Neural cell (in vitro differentiated cells): ENCODE results near the gene SDC1. TPM values are rescaled to one million over a fixed set of nuclear protein-coding genes. Genes with fewer than 3 reads are reported as not detected.

Source experiments
- H2AFZ ChIP-seq: fragments of 200-600, 300-800 bp; sonication (generic), shearing (Covaris generic); 2 replicates; pipeline ENCODE4 v1.6.0; 2014; ENCODE audit warnings: low read depth, mild to moderate bottlenecking, antibody characterized with exemption, low read length, moderate library complexity
- H3F3A ChIP-seq: fragments of 200-600 bp; shearing (Covaris generic); 2 replicates; pipeline ENCODE4 v1.6.1; 2016; ENCODE audit warnings: mild to moderate bottlenecking, moderate library complexity, mixed read lengths, antibody characterized with exemption, low read length; ENCODE audit not compliant: insufficient read depth, poor library complexity, severe bottlenecking
- H3K27ac ChIP-seq: fragments of 200-600, 300-800 bp; sonication (generic), shearing (Covaris generic); 2 replicates; pipeline ENCODE4 v1.5.1; 2014; ENCODE audit warnings: mild to moderate bottlenecking, low read length, moderate library complexity
- H3K27me3 ChIP-seq: fragments of 300-800, 200-600 bp; sonication (generic), shearing (Covaris generic); 2 replicates; pipeline ENCODE4 v1.6.0; 2014; ENCODE audit warnings: mild to moderate bottlenecking, low read depth, low read length, moderate library complexity; ENCODE audit not compliant: insufficient read depth
- H3K36me3 ChIP-seq: fragments of 300-800, 200-600 bp; sonication (generic), shearing (Covaris generic); 2 replicates; pipeline ENCODE4 v1.5.1; 2014; ENCODE audit warnings: mild to moderate bottlenecking, antibody characterized with exemption, low read length, moderate library complexity; ENCODE audit not compliant: insufficient read depth
- H3K4me2 ChIP-seq: fragments of 300-800, 200-600 bp; sonication (generic), shearing (Covaris generic); 2 replicates; pipeline ENCODE4 v1.6.0; 2014; ENCODE audit warnings: mild to moderate bottlenecking, low read length
- H3K4me3 ChIP-seq: fragments of 300-800, 200-600 bp; sonication (generic), shearing (Covaris generic); 2 replicates; pipeline ENCODE4 v1.5.1; 2014; ENCODE audit warnings: mild to moderate bottlenecking, low read length, moderate library complexity
- H3K79me2 ChIP-seq: fragments of 200-600 bp; shearing (Covaris generic); replicated peaks from 2 replicates; pipeline ENCODE4 v1.6.0; 2014; ENCODE audit warnings: mild to moderate bottlenecking, low read length, moderate library complexity; ENCODE audit not compliant: insufficient read depth
- H3K9ac ChIP-seq: fragments of 300-800, 200-600 bp; sonication (generic), shearing (Covaris generic); 2 replicates; pipeline ENCODE4 v1.6.1; 2016; ENCODE audit warnings: mild to moderate bottlenecking, low read length, mixed read lengths
- H3K9me2 ChIP-seq: fragments of 200-600 bp; shearing (Covaris generic); 2 replicates; pipeline ENCODE4 v1.6.1; 2016; ENCODE audit warnings: mild to moderate bottlenecking, low read length, mixed read lengths; ENCODE audit not compliant: insufficient read depth
- H3K9me3 ChIP-seq: fragments of 200-600, 300-800 bp; sonication (generic), shearing (Covaris generic); 2 replicates; pipeline ENCODE4 v1.6.1; 2016; ENCODE audit warnings: mild to moderate bottlenecking, mixed run types, low read length, moderate library complexity, mixed read lengths
- H4K20me1 ChIP-seq: fragments of 200-600 bp; shearing (Covaris generic); 2 replicates; pipeline ENCODE4 v1.6.1; 2016; ENCODE audit warnings: mild to moderate bottlenecking, mixed run types; ENCODE audit not compliant: insufficient read depth
- CTCF ChIP-seq: fragments of 450-650 bp; IDR thresholded peaks from 2 replicates; pipeline ENCODE4 v1.5.1; 2014; ENCODE audit warnings: antibody characterized with exemption, mild to moderate bottlenecking, moderate library complexity; ENCODE audit not compliant: poor library complexity, severe bottlenecking
- EP300 ChIP-seq: fragments of 450-650 bp; conservative IDR thresholded peaks from 2 replicates; pipeline ENCODE4 v1.6.1; 2014; ENCODE audit warnings: antibody characterized with exemption, mild to moderate bottlenecking, moderate library complexity; ENCODE audit not compliant: poor library complexity, severe bottlenecking
- EZH2 ChIP-seq: fragments of 200-600, 300-800 bp; shearing (Covaris generic), sonication (generic); IDR thresholded peaks from 2 replicates; pipeline ENCODE4 v1.6.1; 2014; ENCODE audit warnings: antibody characterized with exemption, low read length, borderline replicate concordance, mild to moderate bottlenecking; ENCODE audit not compliant: insufficient read depth, poor library complexity, severe bottlenecking
- MXI1 ChIP-seq: fragments of 450-650 bp; conservative IDR thresholded peaks from 2 replicates; pipeline ENCODE4 v1.6.1; 2014; ENCODE audit warnings: antibody characterized with exemption, mild to moderate bottlenecking; ENCODE audit not compliant: poor library complexity, severe bottlenecking
- POLR2AphosphoS5 ChIP-seq: IDR thresholded peaks from 2 replicates; pipeline ENCODE4 v1.6.1; 2012
- RAD21 ChIP-seq: fragments of 450-650 bp; conservative IDR thresholded peaks from 2 replicates; pipeline ENCODE4 v1.6.1; 2014; ENCODE audit warnings: antibody characterized with exemption, mild to moderate bottlenecking, moderate library complexity
- REST ChIP-seq: IDR thresholded peaks from 2 replicates; pipeline ENCODE4 v1.6.1; 2012; ENCODE audit warnings: borderline replicate concordance
- SMC3 ChIP-seq: fragments of 450-650 bp; conservative IDR thresholded peaks from 2 replicates; pipeline ENCODE4 v1.6.1; 2014; ENCODE audit warnings: antibody characterized with exemption, mild to moderate bottlenecking, moderate library complexity; ENCODE audit not compliant: poor library complexity
- TAF1 ChIP-seq: IDR thresholded peaks from 2 replicates; pipeline ENCODE4 v1.6.1; 2012; ENCODE audit warnings: low read depth
- polyA plus RNA-seq: library from polyadenylated mRNA; depleted of rRNA; stranded (reverse); fragments of >200 nt; gene quantifications from 2 replicates; pipeline ENCODE4 v1.2.3, GENCODE V29; 2014

SDC1 gene
- polyA plus RNA-seq, 1 donor from 2014 or later, result 14.9 TPM

- H3K27me3 ChIP-seq, result no peaks in the 10 kb centered on the region
- H3K9me3 ChIP-seq, result no peaks in the 10 kb centered on the region
- H3F3A ChIP-seq, result no peaks in the 10 kb centered on the region
- H3K79me2 ChIP-seq, result no peaks in the 10 kb centered on the region
- no peak overlapping the region for H3K4me3 ChIP-seq
- H2AFZ ChIP-seq, result no peak overlapping the region
- TF ChIP-seq EP300, result no peak
- TF ChIP-seq SMC3, result no peak
- TF ChIP-seq RAD21, result no peak
- no peak for TF ChIP-seq MXI1
- TF ChIP-seq REST, result no peak
- no peak for TF ChIP-seq POLR2AphosphoS5
- no peak for TF ChIP-seq EZH2
- TF ChIP-seq CTCF, result no peak
- TF ChIP-seq TAF1, result no peak
- H4K20me1 ChIP-seq, result no peaks in the 10 kb centered on the region
- no peak overlapping the region for H3K9ac ChIP-seq
- H3K27ac ChIP-seq, result no peak overlapping the region
- H3K9me2 ChIP-seq, result no peaks in the 10 kb centered on the region
- no peaks in the 10 kb centered on the region for H3K36me3 ChIP-seq
- H3K4me2 ChIP-seq, result no peak overlapping the region
These were observed 43.2 kb downstream of the SDC1 start for GRCh38 chr2:20181761-20182160.

GRCh38 chr2:20180676-20181648 lies 44.0 kb downstream of the SDC1 start:
- H3K4me3 ChIP-seq, result no peak overlapping the region
- no peak overlapping the region for H3K9ac ChIP-seq

More at GRCh38 chr2:20180676-20181648, 44.0 kb downstream of the SDC1 start:
- no peaks in the 10 kb centered on the region for H4K20me1 ChIP-seq
- H3K4me2 ChIP-seq, result no peak overlapping the region
- no peaks in the 10 kb centered on the region for H3K36me3 ChIP-seq
- H3K27ac ChIP-seq, result no peak overlapping the region
- no peaks in the 10 kb centered on the region for H3K79me2 ChIP-seq
- H3K9me2 ChIP-seq, result no peaks in the 10 kb centered on the region
- H3K27me3 ChIP-seq, result no peaks in the 10 kb centered on the region
- TF ChIP-seq EZH2 (no peak), RAD21 (no peak), EP300 (no peak), CTCF (no peak), REST (no peak), TAF1 (no peak), MXI1 (no peak)
- no peaks in the 10 kb centered on the region for H3F3A ChIP-seq
- H3K9me3 ChIP-seq, result no peaks in the 10 kb centered on the region
- no peak overlapping the region for H2AFZ ChIP-seq
